Keratinocyte (primary cell): ENCODE measurements around the gene ZNF407.

Source experiments
- CTCF ChIP-seq, 3 experiments: IDR thresholded peaks in 1 of 3; conservative IDR thresholded peaks in 1 of 3; optimal IDR thresholded peaks in 1 of 3; 2 replicates in 2 of 3; 3 replicates in 1 of 3; pipeline versions ENCODE3 to v1.5.1; 2011; ENCODE audit warnings: low read length in 3 of 3, mild to moderate bottlenecking in 3 of 3, moderate library complexity in 2 of 3, control low read depth in 1 of 3, inconsistent platforms in 1 of 3; ENCODE audit not compliant: insufficient read depth in 2 of 3; ENCODE audit errors: extremely low read depth in 1 of 3
- EZH2 ChIP-seq: IDR thresholded peaks from one replicate; pipeline ENCODE4 v1.6.1; 2012; ENCODE audit warnings: inconsistent platforms, mild to moderate bottlenecking, low read length, moderate library complexity

DNA sequence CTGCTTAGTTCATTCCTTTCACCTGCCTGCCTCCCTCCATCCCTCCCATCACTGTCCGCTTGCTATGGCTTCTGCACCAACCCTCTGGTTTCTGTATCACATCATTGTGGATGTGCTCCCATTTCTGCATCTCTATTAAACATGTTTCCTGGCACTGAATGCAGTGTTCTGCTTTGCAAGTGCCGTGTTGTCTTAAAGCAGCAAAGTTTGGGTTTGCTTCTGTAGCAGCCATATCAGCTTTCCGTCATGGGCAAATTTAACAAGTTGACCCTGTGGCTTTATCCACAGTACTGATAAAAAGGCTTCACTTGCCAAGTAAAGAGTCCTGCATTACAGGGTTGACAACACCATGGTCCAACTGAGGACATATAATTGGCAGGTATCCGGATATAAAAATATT lies 445.8 kb downstream of the ZNF407 start:
- no peak for TF ChIP-seq CTCF (optimal IDR thresholded peaks at IDR 0.05 in 1 of 3, IDR thresholded peaks at IDR 0.05 in 1 of 3, conservative IDR thresholded peaks at IDR 0.05 in 1 of 3; ENCODE audit: extremely low read depth in 1 of 3, insufficient read depth in 2 of 3, low read length in 3 of 3)
- no peak for TF ChIP-seq EZH2
